Measurements from ENCODE around the gene FBXL20. TPM values are rescaled to one million over a fixed set of nuclear protein-coding genes. Genes with fewer than 3 reads are reported as not detected.
"Not testable (repeated sequence)": the region's sequence is repeated elsewhere in the genome, so short reads cannot be mapped to it uniquely, and the experiment has no call there.

Gene FBXL20, protein sequence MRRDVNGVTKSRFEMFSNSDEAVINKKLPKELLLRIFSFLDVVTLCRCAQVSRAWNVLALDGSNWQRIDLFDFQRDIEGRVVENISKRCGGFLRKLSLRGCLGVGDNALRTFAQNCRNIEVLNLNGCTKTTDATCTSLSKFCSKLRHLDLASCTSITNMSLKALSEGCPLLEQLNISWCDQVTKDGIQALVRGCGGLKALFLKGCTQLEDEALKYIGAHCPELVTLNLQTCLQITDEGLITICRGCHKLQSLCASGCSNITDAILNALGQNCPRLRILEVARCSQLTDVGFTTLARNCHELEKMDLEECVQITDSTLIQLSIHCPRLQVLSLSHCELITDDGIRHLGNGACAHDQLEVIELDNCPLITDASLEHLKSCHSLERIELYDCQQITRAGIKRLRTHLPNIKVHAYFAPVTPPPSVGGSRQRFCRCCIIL
- 10 to 100 TPM; 10.4 to 29.6 (median 17.2) TPM for total RNA-seq

DNA sequence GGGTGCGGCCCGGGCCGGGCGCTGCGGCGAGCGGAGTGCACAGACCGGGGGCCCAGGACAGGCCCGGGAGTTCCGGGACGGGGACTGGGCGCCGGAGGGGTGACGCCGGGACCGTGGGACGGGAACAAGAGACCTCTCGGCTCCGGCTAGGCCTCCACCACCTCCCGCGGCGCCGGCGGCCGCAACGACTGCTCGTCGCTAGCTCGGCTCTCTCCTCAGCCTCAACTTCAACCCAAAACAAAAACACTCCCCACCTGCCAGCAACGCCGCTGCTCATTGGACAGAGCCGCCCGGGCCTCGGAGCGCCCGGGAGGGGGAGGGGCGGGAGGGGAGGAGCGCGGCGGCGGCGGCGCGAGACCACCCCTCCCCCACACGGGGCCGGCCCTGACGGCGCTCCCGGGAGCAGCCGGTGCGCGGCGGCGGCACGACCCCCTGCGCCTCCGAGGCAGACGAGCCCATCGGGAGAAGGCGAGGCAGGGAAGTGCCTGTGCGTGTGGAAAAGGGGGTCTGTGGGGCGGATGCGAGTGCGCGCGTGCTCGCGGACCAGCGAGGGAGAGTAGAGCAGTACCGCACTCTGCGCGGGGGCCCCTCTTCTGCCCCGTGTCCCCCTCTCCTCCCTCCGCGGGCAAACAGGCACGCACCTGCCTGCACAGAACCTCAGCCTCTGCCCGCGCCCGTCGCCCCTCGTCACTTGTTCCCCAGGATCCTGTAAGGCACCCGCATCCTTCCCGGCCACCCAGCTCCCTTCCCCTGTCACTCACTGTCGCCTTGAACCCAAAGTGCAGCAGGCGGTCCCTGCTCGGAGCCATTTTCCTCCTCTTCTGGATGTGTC lies at the start of gene FBXL20:
Gene FBXL20, minus strand, starts transcription at position 215 of the 832 bp plus-strand sequence. CDS start 224 bp downstream, outside the sequence.
- DNase-seq (ENCODE audit: low spot score) (peak; percentile 92), ATAC-seq (ENCODE audit: low FRiP score) (peak; percentile 87)
- TF ChIP-seq, protein P1, sequence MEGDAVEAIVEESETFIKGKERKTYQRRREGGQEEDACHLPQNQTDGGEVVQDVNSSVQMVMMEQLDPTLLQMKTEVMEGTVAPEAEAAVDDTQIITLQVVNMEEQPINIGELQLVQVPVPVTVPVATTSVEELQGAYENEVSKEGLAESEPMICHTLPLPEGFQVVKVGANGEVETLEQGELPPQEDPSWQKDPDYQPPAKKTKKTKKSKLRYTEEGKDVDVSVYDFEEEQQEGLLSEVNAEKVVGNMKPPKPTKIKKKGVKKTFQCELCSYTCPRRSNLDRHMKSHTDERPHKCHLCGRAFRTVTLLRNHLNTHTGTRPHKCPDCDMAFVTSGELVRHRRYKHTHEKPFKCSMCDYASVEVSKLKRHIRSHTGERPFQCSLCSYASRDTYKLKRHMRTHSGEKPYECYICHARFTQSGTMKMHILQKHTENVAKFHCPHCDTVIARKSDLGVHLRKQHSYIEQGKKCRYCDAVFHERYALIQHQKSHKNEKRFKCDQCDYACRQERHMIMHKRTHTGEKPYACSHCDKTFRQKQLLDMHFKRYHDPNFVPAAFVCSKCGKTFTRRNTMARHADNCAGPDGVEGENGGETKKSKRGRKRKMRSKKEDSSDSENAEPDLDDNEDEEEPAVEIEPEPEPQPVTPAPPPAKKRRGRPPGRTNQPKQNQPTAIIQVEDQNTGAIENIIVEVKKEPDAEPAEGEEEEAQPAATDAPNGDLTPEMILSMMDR (IDR thresholded peaks at IDR 0.05), result no peak

DNA sequence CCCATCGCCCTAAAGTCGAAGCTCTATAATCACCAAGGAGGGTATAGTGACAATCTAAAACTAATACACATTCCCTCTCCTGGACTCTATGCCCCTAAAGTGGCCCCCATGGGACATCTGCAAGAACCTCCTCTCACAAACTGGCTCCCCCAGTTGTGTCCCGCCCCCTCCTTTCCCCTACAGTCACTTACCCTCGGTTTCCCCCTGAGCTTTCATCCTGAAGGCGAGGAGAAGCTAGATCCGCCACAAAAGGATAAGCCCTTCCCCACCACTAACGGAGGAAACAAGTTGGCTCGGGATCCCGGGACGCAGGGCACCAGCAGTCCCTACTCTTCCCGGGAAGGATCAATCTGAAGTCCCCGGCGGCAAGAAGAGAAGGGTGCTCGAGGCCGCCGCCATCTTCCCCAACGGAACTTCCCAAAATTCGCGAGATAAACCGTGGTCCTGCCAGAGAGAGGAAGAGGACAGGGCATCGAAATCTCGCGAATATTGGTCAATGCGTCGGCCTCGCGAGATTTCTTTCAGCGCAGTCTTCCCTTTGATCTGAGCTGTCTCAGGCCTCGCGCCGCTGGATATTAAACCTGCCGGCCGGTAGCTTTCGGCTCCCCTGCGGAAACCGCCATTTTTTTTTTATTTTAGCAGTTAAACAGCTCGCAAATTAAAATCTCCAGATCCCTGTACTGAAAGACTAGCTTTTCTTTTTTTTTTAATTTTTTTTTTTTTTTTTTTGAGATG lies 49.6 kb upstream of the FBXL20 start, which contains the start of gene MED1:
Gene MED1, minus strand, starts transcription at position 417 of the 735 bp plus-strand sequence. Its CDS starts 201 bp downstream, at position 216.
- peak; percentile 81 for DNase-seq (ENCODE audit: low spot score)
- TF ChIP-seq, protein P1 (IDR thresholded peaks at IDR 0.05), result no peak
- peak; percentile 95 for ATAC-seq (ENCODE audit: low FRiP score)

DNA sequence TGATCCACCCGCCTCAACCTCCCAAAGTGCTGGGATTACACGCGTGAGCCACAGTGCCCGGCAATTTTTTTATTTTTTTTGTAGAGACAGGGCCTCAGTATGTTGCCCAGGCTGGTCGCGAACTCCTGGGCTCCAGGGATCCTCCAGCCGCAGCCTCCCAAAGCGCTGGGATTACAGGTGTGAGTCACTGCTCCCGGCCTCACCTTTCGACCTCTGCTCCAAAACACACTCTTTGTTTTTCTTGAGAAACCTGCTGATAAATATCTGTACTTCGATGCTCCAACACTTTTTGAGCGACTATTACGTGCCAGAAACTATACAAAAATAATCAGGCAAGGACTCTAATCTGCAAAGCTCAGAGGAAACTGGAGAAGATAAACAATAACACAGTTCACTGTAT lies 48.6 kb upstream of the FBXL20 start:
- ATAC-seq (ENCODE audit: low FRiP score) (no peak), DNase-seq (ENCODE audit: low spot score) (no peak)
- TF ChIP-seq, protein P1 (IDR thresholded peaks at IDR 0.05), result no peak

DNA sequence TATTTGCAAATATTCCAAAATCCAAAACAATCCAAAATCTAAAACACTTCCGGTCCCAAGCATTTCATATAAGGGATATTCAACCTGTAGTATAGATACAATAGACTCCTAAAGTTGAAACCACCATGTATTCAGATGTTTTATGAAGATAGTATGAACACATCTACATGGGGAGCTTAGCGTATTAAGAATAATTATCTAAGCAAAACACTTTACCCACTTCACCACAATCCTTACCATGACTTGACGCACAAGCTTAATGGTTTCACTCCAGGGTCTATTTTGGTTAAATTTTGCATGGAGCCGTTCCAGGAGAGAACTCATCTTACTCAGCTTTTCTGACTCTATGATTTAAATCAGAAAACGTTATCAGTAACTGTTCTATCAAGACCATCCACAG lies 46.1 kb upstream of the FBXL20 start:
- no peak for DNase-seq (ENCODE audit: low spot score)
- TF ChIP-seq, protein P1 (IDR thresholded peaks at IDR 0.05), result no peak
- no peak for ATAC-seq (ENCODE audit: low FRiP score)

DNA sequence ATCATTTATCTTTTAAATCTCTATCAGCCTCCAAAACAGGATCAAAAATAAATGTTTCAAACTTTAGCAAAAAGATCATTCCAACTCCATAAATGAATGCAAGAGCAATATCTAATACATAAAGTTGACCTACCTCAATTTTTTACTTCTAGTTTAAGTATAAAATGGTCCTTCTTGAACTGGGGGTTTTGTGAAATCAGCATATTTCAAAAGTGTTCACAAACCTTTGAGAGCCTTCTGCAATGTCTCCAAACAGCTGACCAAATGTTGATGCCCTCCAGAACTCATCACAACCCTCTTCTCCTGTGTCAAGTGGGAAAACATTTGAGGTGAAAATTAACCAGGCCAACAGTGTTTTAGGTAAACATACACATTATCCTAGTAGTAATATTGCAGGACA lies 41.9 kb upstream of the FBXL20 start:
- no peak for ATAC-seq (ENCODE audit: low FRiP score)
- TF ChIP-seq, protein P1 (IDR thresholded peaks at IDR 0.05), result no peak

DNA sequence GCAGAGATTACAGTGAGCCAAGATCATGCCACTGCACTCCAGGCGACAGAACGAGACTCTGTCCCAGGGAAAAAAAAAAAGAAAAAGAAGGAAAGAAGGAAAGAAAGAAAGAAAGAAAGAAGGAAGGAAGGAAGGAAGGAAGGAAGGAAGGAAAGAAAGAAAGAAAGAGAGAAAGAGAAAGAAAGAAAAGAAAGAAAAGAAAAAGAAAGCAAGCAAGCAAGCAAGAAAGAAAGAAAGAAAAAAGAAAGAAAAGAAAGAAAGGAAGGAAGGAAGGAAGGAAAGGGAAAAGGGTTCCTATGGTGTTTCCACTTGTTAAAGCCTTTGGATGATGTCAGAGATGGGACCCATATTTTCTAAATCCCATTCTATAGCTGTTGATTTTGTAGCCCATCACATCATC lies 38.4 kb upstream of the FBXL20 start:
- not testable (repeated sequence) for DNase-seq (ENCODE audit: low spot score); ATAC-seq (ENCODE audit: low FRiP score)

More for the DNA sequence above, 41.9 kb upstream of the FBXL20 start:
- no peak for DNase-seq (ENCODE audit: low spot score)

DNA sequence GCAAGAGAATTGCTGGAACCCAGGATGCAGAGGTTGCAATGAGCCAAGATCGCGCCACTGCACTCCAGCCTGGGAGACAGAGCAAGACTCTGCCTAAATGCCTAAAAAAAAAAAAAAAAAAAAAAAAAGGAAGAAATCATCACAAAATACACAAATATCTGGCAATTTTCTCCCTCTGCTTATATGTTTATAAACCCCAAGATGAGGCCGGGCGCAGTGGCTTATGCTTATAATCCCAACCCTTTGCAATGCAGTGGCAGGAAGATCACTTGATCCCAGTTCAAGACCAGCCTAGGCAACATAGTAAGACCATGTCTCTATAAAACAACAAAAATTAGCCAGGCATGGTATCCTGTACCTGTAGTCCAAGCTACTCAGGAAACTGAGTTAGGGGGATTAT lies 28.2 kb upstream of the FBXL20 start:
- ATAC-seq (ENCODE audit: low FRiP score) (no peak), DNase-seq (ENCODE audit: low spot score) (no peak)
- TF ChIP-seq, protein P1 (IDR thresholded peaks at IDR 0.05), result no peak

Measured in omental fat pad (tissue), 4 donors.